SK-N-SH (cell line): ENCODE data around the gene DDX1. TPM values are rescaled to one million over a fixed set of nuclear protein-coding genes. Genes with fewer than 3 reads are reported as not detected.

ENCODE experiments used
- CTCF ChIA-PET: fragments of 300-600, 350-600 bp; formaldehyde crosslinking; extraction: SDS; loops from one replicate; lab custom pipeline; 2021; lab: Yijun Ruan, JAX
- POLR2A ChIA-PET: fragments of 350-600 bp; sonication (Branson Sonifier 250); formaldehyde crosslinking; extraction: SDS; loops from one replicate; lab custom pipeline; 2020; ENCODE audit warnings: antibody characterized with exemption, inconsistent platforms; lab: Yijun Ruan, JAX
- DNase-seq: peaks from one replicate; pipeline ENCODE4 v3.0.0; 2012
- H2AFZ ChIP-seq: fragments of 200-600 bp; sonication (generic); 2 replicates; pipeline ENCODE4 v1.8.1; 2016; ENCODE audit warnings: antibody characterized with exemption, mild to moderate bottlenecking, low read depth
- H3F3A ChIP-seq: fragments of 200-600 bp; sonication (generic); replicated peaks from 2 replicates; pipeline ENCODE3; 2016; ENCODE audit warnings: antibody characterized with exemption, mild to moderate bottlenecking; ENCODE audit not compliant: insufficient read depth
- H3K27ac ChIP-seq, 2 experiments: fragments of 200-500 bp in 1 of 2; fragments of 200-600 bp in 1 of 2; sonication (Bioruptor generic) in 1 of 2; sonication (generic), shearing (Covaris generic) in 1 of 2; 2 replicates each; pipeline versions ENCODE4 v1.5.1 to v1.6.1; 2014 to 2016; ENCODE audit warnings: low read depth in 2 of 2, inconsistent platforms in 1 of 2, low read length in 1 of 2, mild to moderate bottlenecking in 1 of 2, mixed read lengths in 1 of 2
- H3K27me3 ChIP-seq: fragments of 200-600 bp; sonication (generic), shearing (Covaris generic); 2 replicates; pipeline ENCODE4 v1.6.1; 2016; ENCODE audit warnings: mixed run types; ENCODE audit not compliant: insufficient read depth
- H3K36me3 ChIP-seq, 2 experiments: fragments of 200-500 bp in 1 of 2; fragments of 200-600 bp in 1 of 2; sonication (Bioruptor generic) in 1 of 2; sonication (generic) in 1 of 2; replicated peaks in 1 of 2; 2 replicates each; pipeline versions ENCODE3 to v1.5.1; 2014 to 2016; ENCODE audit warnings: low read length in 1 of 2, mild to moderate bottlenecking in 1 of 2; ENCODE audit not compliant: insufficient read depth in 2 of 2, control insufficient read depth in 1 of 2
- H3K4me1 ChIP-seq, 2 experiments: fragments of 200-500 bp in 1 of 2; fragments of 200-600 bp in 1 of 2; sonication (Bioruptor generic) in 1 of 2; sonication (generic), shearing (Covaris generic) in 1 of 2; 2 replicates each; pipeline versions ENCODE4 v1.5.1 to v1.6.1; 2014 to 2016; ENCODE audit warnings: low read depth in 1 of 2, low read length in 1 of 2, mixed run types in 1 of 2; ENCODE audit not compliant: insufficient read depth in 2 of 2, control insufficient read depth in 1 of 2
- H3K4me2 ChIP-seq: fragments of 200-600 bp; sonication (generic), shearing (Covaris generic); 2 replicates; pipeline ENCODE4 v1.6.1; 2017; ENCODE audit warnings: mixed run types
- H3K4me3 ChIP-seq, 2 experiments: fragments of 200-500 bp in 1 of 2; fragments of 200-600 bp in 1 of 2; sonication (Bioruptor generic) in 1 of 2; sonication (generic), shearing (Covaris generic) in 1 of 2; 2 replicates each; pipeline versions ENCODE4 v1.5.1 to v1.8.1; 2014 to 2016; ENCODE audit warnings: low read depth in 2 of 2, inconsistent platforms in 1 of 2, low read length in 1 of 2, mild to moderate bottlenecking in 1 of 2, mixed read lengths in 1 of 2, moderate library complexity in 1 of 2
- H3K79me2 ChIP-seq: fragments of 200-600 bp; sonication (generic); 2 replicates; pipeline ENCODE4 v1.8.1; 2017; ENCODE audit warnings: mild to moderate bottlenecking; ENCODE audit not compliant: insufficient read depth
- H3K9ac ChIP-seq: fragments of 200-600 bp; sonication (generic); 2 replicates; pipeline ENCODE4 v1.6.1; 2017; ENCODE audit warnings: mixed run types
- H3K9me2 ChIP-seq: fragments of 200-600 bp; sonication (generic); 2 replicates; pipeline ENCODE4 v1.6.1; 2017; ENCODE audit warnings: mixed run types
- H3K9me3 ChIP-seq: fragments of 200-600 bp; sonication (generic); 2 replicates; pipeline ENCODE4 v1.6.1; 2017; ENCODE audit warnings: mixed run types, mild to moderate bottlenecking, moderate library complexity
- H4K20me1 ChIP-seq: fragments of 200-600 bp; sonication (generic); 2 replicates; pipeline ENCODE4 v1.6.1; 2017; ENCODE audit warnings: mild to moderate bottlenecking, mixed run types; ENCODE audit not compliant: insufficient read depth
- CHD2 ChIP-seq: fragments of 150-350 bp; IDR thresholded peaks from 2 replicates; pipeline ENCODE4 v1.6.1; 2018; ENCODE audit warnings: low read length; ENCODE audit not compliant: partially characterized antibody
- ELF1 ChIP-seq: IDR thresholded peaks from 2 replicates; pipeline ENCODE4 v1.4.0; 2012
- EP300 ChIP-seq, 2 experiments: IDR thresholded peaks; 2 replicates each; pipeline versions ENCODE4 v1.4.0 to v1.6.1; 2012; ENCODE audit warnings: borderline replicate concordance in 1 of 2, low read depth in 1 of 2, low read length in 1 of 2
- FOXJ3 ChIP-seq: sonication (generic); formaldehyde crosslinking; IDR thresholded peaks from 2 replicates; pipeline ENCODE4 v1.5.1; 2020; ENCODE audit warnings: mild to moderate bottlenecking, missing genetic modification reagents
- FOXM1 ChIP-seq: IDR thresholded peaks from 2 replicates; pipeline ENCODE4 v1.4.0; 2012; ENCODE audit warnings: low read depth, mild to moderate bottlenecking
- GABPA ChIP-seq: IDR thresholded peaks from 2 replicates; pipeline ENCODE4 v1.4.0; 2012; ENCODE audit warnings: low read depth, mild to moderate bottlenecking
- JUND ChIP-seq: IDR thresholded peaks from 2 replicates; pipeline ENCODE4 v1.4.0; 2012
- MAX ChIP-seq: IDR thresholded peaks from 2 replicates; pipeline ENCODE4 v1.4.0; 2012; ENCODE audit warnings: low read depth
- NFIC ChIP-seq: IDR thresholded peaks from 2 replicates; pipeline ENCODE4 v1.4.0; 2012; ENCODE audit warnings: borderline replicate concordance
- PBX3 ChIP-seq: IDR thresholded peaks from 2 replicates; pipeline ENCODE4; 2012
- POLR2AphosphoS5 ChIP-seq: IDR thresholded peaks from 2 replicates; pipeline ENCODE4 v1.6.1; 2012; ENCODE audit warnings: low read depth, low read length
- RAD21 ChIP-seq: IDR thresholded peaks from 2 replicates; pipeline ENCODE4 v1.6.1; 2012; ENCODE audit warnings: mild to moderate bottlenecking, low read length
- REST ChIP-seq: IDR thresholded peaks from 2 replicates; pipeline ENCODE4 v1.6.1; 2012; ENCODE audit warnings: mild to moderate bottlenecking, low read depth, low read length, moderate library complexity
- RFX5 ChIP-seq: IDR thresholded peaks from 2 replicates; pipeline ENCODE4 v1.6.1; 2012; ENCODE audit warnings: mild to moderate bottlenecking, improper control_type of control experiment, low read length
- RXRA ChIP-seq: IDR thresholded peaks from 2 replicates; pipeline ENCODE4 v1.4.0; 2012; ENCODE audit warnings: low read depth, mild to moderate bottlenecking, borderline replicate concordance
- SMC3 ChIP-seq: IDR thresholded peaks from 2 replicates; pipeline ENCODE4 v1.6.1; 2012; ENCODE audit warnings: low read depth, low read length, improper control_type of control experiment
- TAF1 ChIP-seq: IDR thresholded peaks from 2 replicates; pipeline ENCODE4 v1.6.1; 2012; ENCODE audit warnings: low read depth, mild to moderate bottlenecking, low read length, moderate library complexity, borderline replicate concordance
- TCF12 ChIP-seq: IDR thresholded peaks from 2 replicates; pipeline ENCODE4 v1.4.0; 2012
- USF2 ChIP-seq: fragments of 150-350 bp; IDR thresholded peaks from 2 replicates; pipeline ENCODE4 v1.6.1; 2017; ENCODE audit warnings: antibody characterized with exemption, low read length, low read depth, borderline replicate concordance
- ZBTB33 ChIP-seq: IDR thresholded peaks from 2 replicates; pipeline ENCODE4 v1.4.0; 2012; ENCODE audit warnings: low read depth, borderline replicate concordance
- WGBS: methylation state at CpG from one replicate; pipeline ENCODE4 v1.1.6; 2017; ENCODE audit warnings: low lambda C conversion rate; 5-methylcytosine and 5-hydroxymethylcytosine counted together
- polyA plus RNA-seq, 3 experiments: library from polyadenylated mRNA; depleted of rRNA; stranded (reverse); fragments of >200 nt; gene quantifications; 2 replicates each; pipeline ENCODE4 v1.2.3, GENCODE V29; 2012

Gene DDX1
- polyA plus RNA-seq, 1 of the 3 experiments (the other 2 are of a cell fraction), result 54.5 TPM

- Histone ChIP-seq H2AFZ (no peak overlapping the region), H3F3A (peaks cover 8% of the 10 kb centered on the region), H3K4me2 (no peak overlapping the region), H3K27ac (no peak overlapping the region), H3K9ac (no peak overlapping the region), H3K9me3 (no peaks in the 10 kb centered on the region), H3K36me3 (peaks cover 85 to 86% of the 10 kb centered on the region in 2 experiments), H3K27me3 (no peaks in the 10 kb centered on the region), H3K4me3 (no peak overlapping the region), H3K4me1 (no peaks in the 10 kb centered on the region), H3K79me2 (peaks cover 4% of the 10 kb centered on the region; the same call in 1 of the 2 replicates), H4K20me1 (no peaks in the 10 kb centered on the region), H3K9me2 (no peaks in the 10 kb centered on the region)
- 92% methylated on average over 8 of the region's 8 CpGs for WGBS
- no peak for DNase-seq
- TF ChIP-seq NFIC (no peak), TAF1 (no peak), RFX5 (no peak), POLR2AphosphoS5 (no peak), ELF1 (no peak), FOXJ3 (CRISPR knock-in tag) (no peak), RAD21 (no peak), SMC3 (no peak), PBX3 (no peak), RXRA (no peak), CHD2 (no peak), TCF12 (no peak), GABPA (no peak), USF2 (no peak), FOXM1 (no peak), EP300 (IDR thresholded peaks at IDR 0.05; ENCODE audit: borderline replicate concordance in 1 of 2, low read depth in 1 of 2, low read length in 1 of 2) (no peak)
- ChIA-PET POLR2A (no interaction called here), CTCF (no interaction called here)
These were observed 15.1 kb downstream of the DDX1 start for GRCh38 chr2:15606481-15607441.

- ChIA-PET POLR2A (no interaction called here), CTCF (interaction anchor here (0.6 kb wide), 1 partner anchor 22 kb away, joined by 3 read pairs; no protein-coding TSS in a partner anchor)
- no peak overlapping the region for H3K4me3 ChIP-seq
- no peak overlapping the region for H3K4me2 ChIP-seq
- no peaks in the 10 kb centered on the region for H3K27me3 ChIP-seq
- DNase-seq, result no peak
- H3K27ac ChIP-seq, result no peak overlapping the region
- H3K4me1 ChIP-seq, result no peaks in the 10 kb centered on the region
- peaks cover 74 to 76% of the 10 kb centered on the region in 2 experiments for H3K36me3 ChIP-seq
- peaks cover 4% of the 10 kb centered on the region; the same call in 1 of the 2 replicates for H3K79me2 ChIP-seq
- H3K9me2 ChIP-seq, result no peaks in the 10 kb centered on the region
- peaks cover 8% of the 10 kb centered on the region for H3F3A ChIP-seq
- H4K20me1 ChIP-seq, result no peaks in the 10 kb centered on the region
- H2AFZ ChIP-seq, result no peak overlapping the region
- 94% methylated on average over 7 of the region's 7 CpGs for WGBS
- no peaks in the 10 kb centered on the region for H3K9me3 ChIP-seq
- no peak overlapping the region for H3K9ac ChIP-seq
- TF ChIP-seq REST, result no peak
- no peak for TF ChIP-seq TCF12
- no peak for TF ChIP-seq MAX
- no peak for TF ChIP-seq RAD21
- no peak for TF ChIP-seq ZBTB33
- TF ChIP-seq JUND, result no peak
These were observed 16.2 kb downstream of the DDX1 start for GRCh38 chr2:15607709-15608391.
